Astrocyte of the cerebellum (primary cell): ENCODE data around the gene RBM20.
A peak's percentile ranks its signal among the peaks of the same experiment; 100 is the strongest.
"Not testable (repeated sequence)": the region's sequence is repeated elsewhere in the genome, so short reads cannot be mapped to it uniquely, and the experiment has no call there.

ENCODE experiments used
- DNase-seq: peaks from one replicate; pipeline ENCODE4 v3.0.0-alpha.2; 2011; ENCODE audit warnings: low read depth
- H3K4me3 ChIP-seq: 2 replicates; pipeline ENCODE4 v1.5.1; 2011; ENCODE audit warnings: mild to moderate bottlenecking, low read depth, low read length, moderate library complexity
- CTCF ChIP-seq: IDR thresholded peaks from 2 replicates; pipeline ENCODE4 v1.5.1; 2012; ENCODE audit warnings: low read length, low read depth, moderate library complexity, mild to moderate bottlenecking; ENCODE audit errors: missing control alignments
- in situ Hi-C: cut with HindIII; loops from 2 replicates; pipeline ENCODE4 v1.10.0; 2017; ENCODE audit warnings: low sequenced_read_pairs

The RBM20 gene

GRCh38 chr10:110704906-110705476 is 60.9 kb downstream of the RBM20 start:
- no peak overlapping the region for H3K4me3 ChIP-seq
- no peak for DNase-seq
- in situ Hi-C loops, result no loop called here
- TF ChIP-seq CTCF, result no peak

GRCh38 chr10:110705596-110705995 is 61.5 kb downstream of the RBM20 start:
- DNase-seq, H3K4me3 ChIP-seq, in situ Hi-C loops: not testable (repeated sequence)

GRCh38 chr10:110706690-110707098 is 62.6 kb downstream of the RBM20 start:
- in situ Hi-C loops, result no loop called here
- no peak for TF ChIP-seq CTCF
- DNase-seq, result peak; percentile 93
- no peak overlapping the region for H3K4me3 ChIP-seq

DNA sequence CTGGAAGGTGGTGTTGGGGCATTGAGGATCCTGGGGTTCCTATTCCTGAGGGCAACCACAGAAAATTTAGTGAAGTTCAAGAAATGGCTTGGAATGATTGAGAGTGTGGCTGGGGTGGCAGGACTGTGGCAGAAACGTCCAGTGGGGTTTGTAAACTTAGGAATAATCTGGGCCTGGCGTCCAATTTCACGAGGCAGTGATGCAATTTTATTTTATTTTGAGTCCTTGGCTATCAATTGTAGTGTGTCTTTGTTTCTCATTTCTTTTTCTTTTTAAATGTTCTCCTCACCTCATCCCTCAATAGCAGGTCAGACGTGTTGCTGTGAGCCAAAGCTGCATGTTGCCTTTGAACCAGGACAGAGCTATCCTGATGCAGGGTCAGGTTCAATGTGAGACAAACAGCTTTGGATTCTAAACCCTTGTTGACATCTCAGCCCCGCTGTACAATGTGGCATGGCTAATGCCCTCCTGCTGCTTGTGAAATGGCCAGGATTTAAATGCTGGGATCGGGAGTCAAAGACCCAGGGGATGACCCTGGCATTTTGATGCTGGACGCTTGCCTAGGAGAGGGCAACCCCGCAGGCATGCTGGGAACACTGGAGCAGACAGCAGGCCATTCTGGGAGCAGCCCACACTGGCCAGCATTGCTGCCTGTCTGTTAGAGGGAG is 64.8 kb downstream of the RBM20 start:
- no peak for TF ChIP-seq CTCF
- no peak overlapping the region for H3K4me3 ChIP-seq
- DNase-seq, result no peak
- in situ Hi-C loops, result no loop called here

GRCh38 chr10:110709444-110709828 is 65.3 kb downstream of the RBM20 start:
- TF ChIP-seq CTCF, result no peak
- in situ Hi-C loops, result no loop called here
- DNase-seq, result no peak
- H3K4me3 ChIP-seq, result no peak overlapping the region

GRCh38 chr10:110709964-110710587 is 65.9 kb downstream of the RBM20 start:
- TF ChIP-seq CTCF, result no peak
- no peak for DNase-seq
- no peak overlapping the region for H3K4me3 ChIP-seq
- in situ Hi-C loops, result no loop called here

DNA sequence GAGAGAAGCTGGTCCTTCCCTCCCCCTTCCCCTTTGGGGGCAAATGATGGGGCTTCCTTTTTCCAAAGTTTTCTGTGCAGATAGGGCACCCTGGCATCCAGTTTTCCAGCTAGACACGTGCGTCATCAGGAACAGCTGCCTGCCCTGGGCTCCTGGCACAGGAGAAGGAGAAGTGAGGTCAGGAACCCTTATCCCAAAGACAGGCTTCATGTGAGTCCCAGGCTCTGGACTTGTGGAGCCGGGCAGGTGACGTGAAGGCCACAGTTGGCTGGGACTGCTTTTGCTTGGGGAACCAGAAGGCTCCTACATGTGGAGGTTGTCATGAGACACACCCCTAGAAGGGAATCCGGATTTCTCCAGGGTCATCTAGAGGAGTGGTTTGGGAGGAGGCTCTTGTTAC is 66.5 kb downstream of the RBM20 start:
- H3K4me3 ChIP-seq, result no peak overlapping the region
- DNase-seq, result no peak
- in situ Hi-C loops, result no loop called here
- TF ChIP-seq CTCF, result no peak
